ENCODE measurements around the gene DNAJC5.

DNAJC5 gene

GRCh38 chr20:63883201-63883593 lies 11.7 kb upstream of the DNAJC5 start:
- DNase-seq (ENCODE audit: low read depth in 2 of 3, low spot score in 1 of 3) = no peak

- DNase-seq (ENCODE audit: low read depth in 2 of 3, low spot score in 1 of 3) = no peak
These were observed 10.2 kb upstream of the DNAJC5 start for GRCh38 chr20:63884506-63885263.

DNA sequence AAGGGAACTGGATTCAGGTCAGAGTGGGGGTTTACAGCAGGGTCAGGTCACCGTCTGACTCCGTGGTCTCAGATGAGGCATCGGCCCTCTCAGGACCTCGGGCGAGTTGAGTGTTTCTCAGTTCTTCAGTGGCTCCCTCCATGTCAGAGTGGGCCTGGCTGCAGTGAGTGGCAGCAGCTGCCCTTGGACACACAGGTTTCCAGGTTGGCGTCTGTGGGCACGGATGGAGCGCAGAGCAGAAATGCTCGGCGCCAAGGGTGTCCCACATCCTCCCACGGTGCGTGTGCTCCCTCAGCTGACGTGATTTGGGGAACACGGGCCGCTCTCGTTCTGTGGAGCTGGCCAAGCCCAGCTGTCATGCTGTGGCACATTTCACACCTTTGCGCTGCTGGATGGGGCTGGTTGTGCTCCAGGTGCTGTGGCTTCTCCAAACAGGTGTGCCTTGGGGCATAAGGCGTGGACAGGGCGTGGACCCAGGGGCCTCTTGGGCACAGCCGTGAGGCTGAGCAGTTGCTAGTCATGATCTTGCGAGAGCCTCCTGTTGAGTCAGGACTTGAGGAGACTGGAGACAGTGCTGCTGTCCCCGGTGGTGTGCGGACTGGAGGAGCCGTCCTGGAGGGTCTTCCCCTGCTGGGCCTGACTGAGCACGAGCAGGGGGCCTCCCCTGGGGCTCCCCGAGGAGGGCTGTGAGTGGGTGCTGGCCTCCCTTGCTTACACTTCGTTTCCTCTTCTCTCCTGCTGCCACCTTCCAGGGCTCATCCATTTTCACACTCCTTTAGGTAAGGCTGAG lies 9.5 kb upstream of the DNAJC5 start:
- DNase-seq (ENCODE audit: low read depth in 2 of 3, low spot score in 1 of 3) = no peak

- DNase-seq (ENCODE audit: low read depth in 2 of 3, low spot score in 1 of 3) = no peak
These were observed 8.9 kb upstream of the DNAJC5 start for GRCh38 chr20:63886054-63886419.

- DNase-seq (ENCODE audit: low read depth in 2 of 3, low spot score in 1 of 3) = no peak
These were observed 8.0 kb upstream of the DNAJC5 start for GRCh38 chr20:63886921-63887320.

GRCh38 chr20:63889241-63890200 lies 5.4 kb upstream of the DNAJC5 start:
- DNase-seq (ENCODE audit: low read depth in 2 of 3, low spot score in 1 of 3) = no peak

DNA sequence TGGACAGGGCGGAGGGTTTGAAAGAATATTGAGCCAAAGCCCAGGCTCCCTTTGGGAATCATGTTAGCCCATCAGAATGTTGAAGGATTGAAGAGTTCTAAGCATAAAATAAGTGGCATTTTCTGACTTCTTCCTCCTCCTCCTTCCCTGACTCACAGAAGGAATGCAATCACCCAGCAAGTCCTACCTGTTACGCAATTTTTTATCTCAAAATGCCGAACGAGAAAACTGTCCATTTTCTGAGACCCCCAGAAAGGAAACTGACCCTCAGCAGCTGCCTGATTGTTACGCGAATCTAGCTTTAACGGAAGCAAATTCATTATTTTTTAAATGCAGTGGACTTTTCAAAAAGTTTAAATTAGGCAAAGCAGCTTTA lies 4.7 kb upstream of the DNAJC5 start:
- no peak for DNase-seq (ENCODE audit: low read depth in 2 of 3, low spot score in 1 of 3)

DNA sequence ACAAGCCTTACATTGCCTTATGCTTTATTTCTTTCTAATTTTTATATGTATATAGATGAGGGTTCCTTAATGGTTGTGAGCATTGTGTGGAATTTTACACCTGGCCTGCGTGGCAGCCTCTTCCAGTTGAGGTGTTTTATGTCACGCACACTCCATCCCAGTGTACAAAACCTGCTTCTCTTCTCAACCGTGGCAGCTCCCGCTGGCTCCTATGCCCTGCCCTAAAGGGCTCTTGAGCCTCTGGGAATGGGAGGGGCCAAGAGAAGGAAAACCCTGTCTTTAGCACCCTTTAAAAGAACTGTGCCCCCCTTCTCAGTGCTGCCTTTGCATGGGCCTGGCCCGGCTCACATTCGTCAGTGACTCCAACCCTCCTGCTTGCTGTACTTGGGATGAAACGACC lies 4.3 kb upstream of the DNAJC5 start:
- DNase-seq (ENCODE audit: low read depth in 2 of 3, low spot score in 1 of 3) = no peak

- no peak for DNase-seq (ENCODE audit: low read depth in 2 of 3, low spot score in 1 of 3)
These were observed 3.6 kb upstream of the DNAJC5 start for GRCh38 chr20:63891061-63892002.

- DNase-seq (ENCODE audit: low read depth in 2 of 3, low spot score in 1 of 3) = no peak
These were observed 2.5 kb upstream of the DNAJC5 start for GRCh38 chr20:63892402-63892801.

- no peak for DNase-seq (ENCODE audit: low read depth in 2 of 3, low spot score in 1 of 3)
These were observed 948 bp upstream of the DNAJC5 start for GRCh38 chr20:63893999-63894357.

GRCh38 chr20:63895202-63895951 lies 451 bp downstream of the DNAJC5 start:
- no peak for DNase-seq (ENCODE audit: low read depth in 2 of 3, low spot score in 1 of 3)

GRCh38 chr20:63895952-63896263 lies 982 bp downstream of the DNAJC5 start:
- no peak for DNase-seq (ENCODE audit: low read depth in 2 of 3, low spot score in 1 of 3)

DNA sequence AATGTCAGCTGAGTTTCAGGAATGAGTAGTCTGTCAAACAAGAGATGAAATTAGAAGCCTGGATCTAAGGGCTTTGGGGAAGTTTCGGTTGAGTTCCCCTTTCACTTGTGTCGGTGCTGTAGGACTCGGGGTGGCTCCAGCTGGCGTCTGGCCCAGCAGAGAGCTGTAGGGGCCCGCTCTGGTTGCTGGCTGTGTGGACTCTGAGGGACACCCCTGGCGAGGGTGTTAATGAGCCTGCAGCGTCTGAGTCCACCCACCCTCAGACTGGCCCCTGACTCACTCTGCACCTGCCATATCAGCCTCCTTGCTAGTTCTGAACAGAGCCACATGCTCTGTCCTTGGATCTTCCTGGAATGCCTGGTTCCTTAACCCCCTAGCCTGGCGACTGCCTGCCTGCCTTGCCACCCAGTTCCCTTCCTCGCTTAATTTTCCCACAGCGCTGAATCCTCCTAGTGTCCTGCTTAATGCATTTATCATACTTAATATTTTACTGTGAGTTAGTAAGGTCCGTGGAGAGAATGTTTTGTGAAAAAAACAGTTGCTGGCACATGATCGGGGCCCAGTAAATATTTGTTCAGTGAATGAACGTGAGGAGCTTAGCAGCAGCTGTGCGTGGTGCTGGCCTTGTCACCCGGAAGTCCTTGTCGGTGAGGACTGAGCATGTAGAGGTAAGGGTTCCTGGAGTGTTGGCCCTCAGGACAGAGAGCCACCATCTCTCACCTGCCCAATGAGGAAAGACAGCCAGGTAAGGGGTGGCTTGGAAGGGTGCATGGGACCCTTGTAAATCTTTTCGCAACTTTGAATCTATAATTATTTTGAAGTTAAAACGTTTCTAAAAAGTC lies 1.6 kb downstream of the DNAJC5 start:
- peak in 1 of 3 donors; percentile 13 for DNase-seq (ENCODE audit: low read depth in 2 of 3, low spot score in 1 of 3)

DNA sequence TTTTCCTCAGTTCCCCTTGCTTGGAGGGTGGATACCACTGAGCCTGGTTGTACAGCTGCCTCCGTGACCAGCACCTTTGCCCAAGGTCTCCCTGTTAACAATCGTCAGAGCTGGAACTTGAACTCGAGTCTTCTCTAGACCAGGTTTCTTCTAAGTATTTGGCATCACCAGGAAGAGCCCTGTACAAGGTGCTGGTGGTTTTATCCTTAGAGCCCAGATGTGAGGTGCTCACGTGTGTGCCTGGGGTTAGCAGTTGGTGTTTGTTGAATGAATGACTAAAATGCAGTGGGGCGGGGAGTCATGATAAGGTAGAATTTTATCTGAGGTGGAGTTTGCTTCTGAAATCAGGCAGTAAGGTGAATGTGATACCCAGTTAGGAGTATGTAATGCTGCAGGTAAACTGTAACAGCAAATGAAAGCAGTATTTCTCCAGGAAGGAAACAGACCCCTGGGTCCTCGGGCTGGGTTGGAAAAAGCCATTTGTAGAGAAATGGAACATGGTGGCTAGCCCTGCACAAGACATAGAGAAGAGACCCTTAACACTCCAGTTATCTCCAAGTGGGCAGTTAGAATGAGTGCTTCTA lies 3.1 kb downstream of the DNAJC5 start:
- no peak for DNase-seq (ENCODE audit: low read depth in 2 of 3, low spot score in 1 of 3)

DNA sequence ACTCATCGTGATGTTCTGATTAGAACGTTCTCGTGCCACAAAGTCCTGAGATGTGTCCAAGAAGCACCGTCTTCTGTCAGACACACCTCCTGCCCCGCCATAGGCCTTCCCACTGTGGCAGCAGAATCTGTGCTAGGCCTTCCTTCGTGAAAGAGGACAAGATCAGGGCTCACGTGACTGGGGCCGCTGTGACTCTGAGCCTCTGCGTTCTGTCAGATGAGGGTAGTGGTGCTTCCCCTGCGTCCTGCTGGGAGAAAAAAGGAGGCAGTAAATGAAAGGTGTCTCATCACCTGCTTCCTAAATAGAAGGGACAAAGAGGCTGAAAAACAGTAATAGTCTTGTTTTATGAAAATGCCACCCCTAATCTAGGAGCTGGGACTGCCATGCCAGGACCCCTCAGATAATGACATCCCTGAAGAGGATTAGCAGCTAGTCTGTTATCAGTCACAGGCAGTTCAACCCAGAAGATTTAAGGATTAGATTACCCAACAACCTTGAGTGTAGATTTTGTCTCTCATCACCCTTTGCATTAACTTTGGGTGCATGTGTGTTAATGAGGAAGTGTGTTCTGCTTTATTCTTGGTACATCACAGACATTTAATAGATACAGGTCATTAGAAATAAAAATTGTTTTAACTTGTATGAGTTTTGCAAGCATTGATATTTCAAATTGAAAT lies 4.1 kb downstream of the DNAJC5 start:
- no peak for DNase-seq (ENCODE audit: low read depth in 2 of 3, low spot score in 1 of 3)

DNA sequence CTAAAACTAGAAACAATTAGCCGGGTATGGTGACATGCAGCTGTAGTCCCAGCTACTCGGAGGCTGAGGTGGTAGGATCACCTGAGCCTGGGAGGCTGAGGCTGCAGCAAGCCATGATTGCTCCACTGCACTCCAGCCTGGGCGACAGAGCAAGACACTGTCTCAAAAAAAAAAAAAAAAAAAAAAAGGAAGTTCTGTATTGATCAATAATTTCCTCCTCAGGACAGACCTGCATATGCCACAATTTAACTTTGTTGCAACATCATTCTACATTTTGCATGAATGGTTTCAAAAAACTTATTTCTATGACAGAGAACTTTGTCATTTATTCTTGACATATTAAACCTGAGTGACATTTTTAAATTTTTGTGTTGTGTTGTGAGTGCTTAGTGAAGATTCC lies 5.5 kb downstream of the DNAJC5 start:
- no peak for DNase-seq (ENCODE audit: low read depth in 2 of 3, low spot score in 1 of 3)

Measured in stimulated activated CD4-positive, alpha-beta T cell treated with anti-CD3 and anti-CD28 coated beads, Interleukin-12 subunit alpha, Interleukin-12 subunit beta, amount 100 ng/mL, for 48 hours (primary cell).